ENCODE measurements around the gene CWF19L2. TPM values are rescaled to one million over a fixed set of nuclear protein-coding genes. Genes with fewer than 3 reads are reported as not detected.

CWF19L2 gene
- total and polyA plus RNA-seq, 2 of the 8 experiments (the other 6 are each of a cell fraction or from before 2014, with no cell fraction given), result 2.2 to 16.6 TPM

GRCh38 chr11:107397357-107397756 is 60.3 kb downstream of the CWF19L2 start:
- H2AFZ ChIP-seq (ENCODE audit: low read length), result no peak overlapping the region
- no peak overlapping the region for H4K91ac ChIP-seq (replicated peaks; ENCODE audit: insufficient read length, low read length)
- H3K23ac ChIP-seq (ENCODE audit: insufficient read length), result no peak overlapping the region
- ChIA-PET POLR2A (ENCODE audit: partially characterized antibody) (interaction anchor here (0.8 kb wide), 1 partner anchor 9 kb away, joined by 3 read pairs; no protein-coding TSS in a partner anchor), CTCF (ENCODE audit: partially characterized antibody) (interaction anchor here (0.6 to 1.5 kb wide), 3 partner anchors 11 to 17 kb away, joined by 3 to 5 read pairs (median 5); no protein-coding TSS in a partner anchor)
- H3K9ac ChIP-seq (replicated peaks in 1 of 4; ENCODE audit: extremely low read depth in 1 of 4, low read depth in 3 of 4, low read length in 3 of 4), result no peak overlapping the region; a peak in 1 of 7 replicates
- H3K79me2 ChIP-seq (ENCODE audit: control insufficient read depth in 1 of 2, insufficient read depth in 2 of 2, low read length in 2 of 2), result no peaks in the 10 kb centered on the region
- H2BK12ac ChIP-seq (ENCODE audit: low read depth, low read length), result no peak overlapping the region; the same call in 1 of the 2 replicates
- no peak overlapping the region for H2BK120ac ChIP-seq (replicated peaks; ENCODE audit: low read depth, low read length)
- H3K27me3 ChIP-seq (replicated peaks in 1 of 4; ENCODE audit: control insufficient read depth in 3 of 4, extremely low read depth in 1 of 4, insufficient read depth in 3 of 4, low read length in 3 of 4), result no peaks in the 10 kb centered on the region
- H3K9me3 ChIP-seq (ENCODE audit: insufficient read depth in 2 of 2, low read depth in 1 of 2, low read length in 1 of 2), result no peaks in the 10 kb centered on the region
- H3K14ac ChIP-seq (ENCODE audit: insufficient read length), result no peak overlapping the region
- peak overlapping the region; percentile 72; the same call in 1 of the 2 replicates for H3K27ac ChIP-seq (ENCODE audit: low read depth, low read length)
- no peak for FAIRE-seq
- peaks cover 7 to 10% (median 9%) of the 10 kb centered on the region in 4 experiments; a peak in 6 of 7 replicates for H3K4me1 ChIP-seq (replicated peaks in 1 of 4; ENCODE audit: control insufficient read depth in 3 of 4, insufficient read depth in 4 of 4, low read length in 3 of 4)
- H4K20me1 ChIP-seq (replicated peaks in 1 of 2; ENCODE audit: control insufficient read depth in 1 of 2, insufficient read depth in 2 of 2, low read length in 2 of 2), result no peaks in the 10 kb centered on the region
- H3K4me2 ChIP-seq (ENCODE audit: insufficient read depth in 1 of 2, low read depth in 2 of 2, low read length in 2 of 2), result peak overlapping the region; percentile 32 to 43; a peak in 2 of 4 replicates
- no peak overlapping the region for H4K8ac ChIP-seq (ENCODE audit: extremely low read depth, insufficient read depth, low read length)
- H3K4ac ChIP-seq (replicated peaks; ENCODE audit: insufficient read length, low read depth, low read length), result no peak overlapping the region
- no peak overlapping the region for H3K56ac ChIP-seq (replicated peaks; ENCODE audit: insufficient read length, low read depth, low read length)
- no peak overlapping the region for H3K4me3 ChIP-seq (ENCODE audit: extremely low read depth in 1 of 4, insufficient read depth in 2 of 4, low read depth in 3 of 4, low read length in 4 of 4)
- peak in 1 of 2 experiments; percentile 31 for DNase-seq (ENCODE audit: low read depth in 1 of 2, low spot score in 2 of 2)
- H3K18ac ChIP-seq (ENCODE audit: extremely low read depth, low read length), result peak overlapping the region; percentile 60; the same call in 1 of the 2 replicates
- no peaks in the 10 kb centered on the region for H3K79me1 ChIP-seq (ENCODE audit: low read depth, low read length)
- no peak overlapping the region for H2BK20ac ChIP-seq (ENCODE audit: low read length)
- H4K5ac ChIP-seq (ENCODE audit: insufficient read length, low read depth, low read length), result no peak overlapping the region
- H3K23me2 ChIP-seq (ENCODE audit: low read depth, low read length), result no peaks in the 10 kb centered on the region
- no peak overlapping the region for H2BK15ac ChIP-seq (ENCODE audit: low read length)
- WGBS, 2 experiments (ENCODE audit: extremely low coverage in 1 of 2, insufficient coverage in 1 of 2, insufficient read length in 1 of 2, insufficient replicate concordance in 2 of 2, low coverage in 1 of 2, low lambda C conversion rate in 2 of 2, missing lambda C conversion rate in 1 of 2), result 56% methylated on average over 4 of the region's 4 CpGs; no CpG with 5 or more reads in 1 of the 2 experiments
- peak overlapping the region; percentile 53 for H2AK5ac ChIP-seq (ENCODE audit: low read depth, low read length)
- peaks cover 0 to 4% (median 0%) of the 10 kb centered on the region in 4 experiments; a peak in 1 of 8 replicates for H3K36me3 ChIP-seq (ENCODE audit: control insufficient read depth in 2 of 4, insufficient read depth in 4 of 4, low read length in 3 of 4)
- peak overlapping the region; percentile 47 for H2BK5ac ChIP-seq (ENCODE audit: low read depth, low read length)
- TF ChIP-seq SIRT6 (IDR thresholded peaks at IDR 0.05; ENCODE audit: low read length) (no peak), TBP (IDR thresholded peaks at IDR 0.05; ENCODE audit: low read depth, low read length) (no peak), EGR1 (IDR thresholded peaks at IDR 0.05; ENCODE audit: borderline replicate concordance, low read depth, low read length) (no peak), CEBPB (IDR thresholded peaks at IDR 0.05; ENCODE audit: low read depth, low read length) (no peak), BRCA1 (IDR thresholded peaks at IDR 0.05; ENCODE audit: low read depth, low read length) (no peak), POLR2A (IDR thresholded peaks at IDR 0.05; ENCODE audit: control extremely low read depth in 1 of 2, low read depth in 2 of 2, low read length in 2 of 2) (no peak), KDM5A (IDR thresholded peaks at IDR 0.05; ENCODE audit: low read length) (no peak), CTCF (IDR thresholded peaks at IDR 0.05; ENCODE audit: control extremely low read depth in 1 of 3, insufficient read depth in 1 of 3, low read depth in 1 of 3, low read length in 3 of 3) (peak in 1 of 3 experiments; percentile 27; a peak in 1 of 4 replicates), RAD21 (IDR thresholded peaks at IDR 0.05 in 1 of 2, conservative IDR thresholded peaks at IDR 0.05 in 1 of 2; ENCODE audit: low read depth in 2 of 2, low read length in 2 of 2) (peak in 1 of 2 experiments; percentile 3; a peak in 1 of 4 replicates), ZNF274 (IDR thresholded peaks at IDR 0.05; ENCODE audit: borderline replicate concordance, extremely low read depth, low read length) (no peak)
- TF ChIP-seq, protein P1, sequence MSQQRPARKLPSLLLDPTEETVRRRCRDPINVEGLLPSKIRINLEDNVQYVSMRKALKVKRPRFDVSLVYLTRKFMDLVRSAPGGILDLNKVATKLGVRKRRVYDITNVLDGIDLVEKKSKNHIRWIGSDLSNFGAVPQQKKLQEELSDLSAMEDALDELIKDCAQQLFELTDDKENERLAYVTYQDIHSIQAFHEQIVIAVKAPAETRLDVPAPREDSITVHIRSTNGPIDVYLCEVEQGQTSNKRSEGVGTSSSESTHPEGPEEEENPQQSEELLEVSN (IDR thresholded peaks at IDR 0.05), result no peak
